ENCODE measurements around the gene UGT1A10. TPM values are rescaled to one million over a fixed set of nuclear protein-coding genes. Genes with fewer than 3 reads are reported as not detected.
"Not testable (repeated sequence)": the region's sequence is repeated elsewhere in the genome, so short reads cannot be mapped to it uniquely, and the experiment has no call there.

The UGT1A10 gene
- total RNA-seq, 1 experiment from 2014 or later = not detected

GRCh38 chr2:233718552-233718951 is 82.3 kb downstream of the UGT1A10 start, which contains the start of gene UGT1A4:
Gene UGT1A4 (plus strand): TSS chr2:233718736. CDS start chr2:233718821, 85 bp downstream.
- Histone ChIP-seq H3K9me3 (ENCODE audit: low read depth, low read length, poor library complexity, severe bottlenecking) (no peaks in the 10 kb centered on the region), H3K36me3 (ENCODE audit: insufficient read depth, low read length, poor library complexity, severe bottlenecking) (no peaks in the 10 kb centered on the region), H3K27me3 (replicated peaks; ENCODE audit: insufficient read depth, low read depth, low read length, poor library complexity) (no peaks in the 10 kb centered on the region), H3K4me3 (ENCODE audit: low read depth, low read length, poor library complexity, severe bottlenecking) (no peak within 1 kb of the TSS), H3K4me1 (ENCODE audit: insufficient read depth, low read length, poor library complexity, severe bottlenecking) (no peaks in the 10 kb centered on the region), H3K27ac (ENCODE audit: low read depth, low read length, poor library complexity, severe bottlenecking) (no peak within 1 kb of the TSS)
- intact Hi-C loops (cut with micrococcal nuclease; ENCODE audit: unreplicated experiment) = no loop called here
- POLR2A ChIA-PET (ENCODE audit: low non-redundant PET) = no interaction called here
- no peak for TF ChIP-seq CTCF (conservative IDR thresholded peaks at IDR 0.05; ENCODE audit: low read depth, low read length)
- no peak for TF ChIP-seq EZH2 (IDR thresholded peaks at IDR 0.05; ENCODE audit: borderline replicate concordance, low read depth, low read length, poor library complexity, severe bottlenecking)
- no peak for DNase-seq (ENCODE audit: low spot score)
- CTCF ChIA-PET = no interaction called here
- no TSS peak for BruUV-seq (replicated peaks)

- BruUV-seq (replicated peaks) = no TSS peak
- CTCF ChIA-PET = no interaction called here
Measured at GRCh38 chr2:233728723-233729301, 92.6 kb downstream of the UGT1A10 start, which contains the start of gene UGT1A3. Gene UGT1A3 (plus strand): TSS chr2:233729042. CDS start chr2:233729127, 85 bp downstream.

GRCh38 chr2:233736868-233737653 is 100.8 kb downstream of the UGT1A10 start:
- intact Hi-C loops (cut with micrococcal nuclease; ENCODE audit: unreplicated experiment); DNase-seq (ENCODE audit: low spot score); H3K36me3 ChIP-seq (ENCODE audit: insufficient read depth, low read length, poor library complexity, severe bottlenecking); H3K4me3 ChIP-seq (ENCODE audit: low read depth, low read length, poor library complexity, severe bottlenecking); H3K9me3 ChIP-seq (ENCODE audit: low read depth, low read length, poor library complexity, severe bottlenecking); POLR2A ChIA-PET (ENCODE audit: low non-redundant PET); BruUV-seq (replicated peaks); H3K4me1 ChIP-seq (ENCODE audit: insufficient read depth, low read length, poor library complexity, severe bottlenecking); CTCF ChIA-PET; H3K27me3 ChIP-seq (replicated peaks; ENCODE audit: insufficient read depth, low read depth, low read length, poor library complexity); H3K27ac ChIP-seq (ENCODE audit: low read depth, low read length, poor library complexity, severe bottlenecking): not testable (repeated sequence)

More at GRCh38 chr2:233728723-233729301, 92.6 kb downstream of the UGT1A10 start, which contains the start of gene UGT1A3:
- H3K4me1 ChIP-seq (ENCODE audit: insufficient read depth, low read length, poor library complexity, severe bottlenecking) = no peaks in the 10 kb centered on the region
- DNase-seq (ENCODE audit: low spot score) = no peak
- no peak within 1 kb of the TSS for H3K4me3 ChIP-seq (ENCODE audit: low read depth, low read length, poor library complexity, severe bottlenecking)
- no peaks in the 10 kb centered on the region for H3K27me3 ChIP-seq (replicated peaks; ENCODE audit: insufficient read depth, low read depth, low read length, poor library complexity)
- no peaks in the 10 kb centered on the region for H3K36me3 ChIP-seq (ENCODE audit: insufficient read depth, low read length, poor library complexity, severe bottlenecking)
- H3K27ac ChIP-seq (ENCODE audit: low read depth, low read length, poor library complexity, severe bottlenecking) = no peak within 1 kb of the TSS
- H3K9me3 ChIP-seq (ENCODE audit: low read depth, low read length, poor library complexity, severe bottlenecking) = no peaks in the 10 kb centered on the region
- POLR2A ChIA-PET (ENCODE audit: low non-redundant PET) = no interaction called here
- TF ChIP-seq EZH2 (IDR thresholded peaks at IDR 0.05; ENCODE audit: borderline replicate concordance, low read depth, low read length, poor library complexity, severe bottlenecking) (no peak), CTCF (conservative IDR thresholded peaks at IDR 0.05; ENCODE audit: low read depth, low read length) (no peak)
- intact Hi-C loops (cut with micrococcal nuclease; ENCODE audit: unreplicated experiment) = no loop called here
